Keratinocyte (primary cell): ENCODE measurements around the gene IRX2. TPM values are rescaled to one million over a fixed set of nuclear protein-coding genes. Genes with fewer than 3 reads are reported as not detected.

Experiments used
- DNase-seq: peaks from one replicate; pipeline ENCODE4 v3.0.0-alpha.2; 2011; ENCODE audit warnings: low read depth, missing footprints, low spot score
- FAIRE-seq: peaks from 2 replicates; lab custom pipeline; 2011; peaks lifted over from hg19 to GRCh38; lab: Jason Lieb, UNC
- H2AFZ ChIP-seq: 2 replicates; pipeline ENCODE4 v1.6.0; 2012; ENCODE audit warnings: low read length, control low read depth, inconsistent platforms; ENCODE audit not compliant: control insufficient read depth
- H3K27ac ChIP-seq: 2 replicates; pipeline ENCODE4 v1.5.1; 2011; ENCODE audit warnings: low read length; ENCODE audit not compliant: control insufficient read depth, insufficient read depth
- H3K27me3 ChIP-seq: 3 replicates; pipeline ENCODE4 v1.6.0; 2011; ENCODE audit warnings: low read length; ENCODE audit not compliant: control insufficient read depth, insufficient read depth; ENCODE audit errors: extremely low read depth
- H3K36me3 ChIP-seq, 2 experiments: 2 replicates in 1 of 2; 3 replicates in 1 of 2; pipeline ENCODE4 v1.5.1; 2011; ENCODE audit warnings: low read length in 2 of 2, mild to moderate bottlenecking in 1 of 2; ENCODE audit not compliant: control insufficient read depth in 2 of 2, insufficient read depth in 2 of 2; ENCODE audit errors: extremely low read depth in 1 of 2
- H3K4me1 ChIP-seq: 3 replicates; pipeline ENCODE4 v1.5.1; 2011; ENCODE audit warnings: low read length; ENCODE audit not compliant: control insufficient read depth, insufficient read depth; ENCODE audit errors: extremely low read depth
- H3K4me2 ChIP-seq: 3 replicates; pipeline ENCODE4 v1.6.0; 2011; ENCODE audit warnings: low read depth, low read length; ENCODE audit not compliant: control insufficient read depth, insufficient read depth; ENCODE audit errors: extremely low read depth
- H3K4me3 ChIP-seq, 3 experiments: fragments of 200-600 bp in 1 of 3; sonication (generic) in 1 of 3; 2 replicates in 2 of 3; 3 replicates in 1 of 3; pipeline ENCODE4 v1.5.1; 2011 to 2016; ENCODE audit warnings: low read length in 3 of 3, mild to moderate bottlenecking in 3 of 3, control low read depth in 2 of 3, inconsistent platforms in 1 of 3, low read depth in 1 of 3, mixed read lengths in 1 of 3, mixed run types in 1 of 3, moderate library complexity in 1 of 3; ENCODE audit not compliant: control insufficient read depth in 2 of 3, insufficient read depth in 2 of 3; ENCODE audit errors: extremely low read depth in 1 of 3
- H3K79me2 ChIP-seq: 2 replicates; pipeline ENCODE4 v1.6.0; 2012; ENCODE audit warnings: low read length; ENCODE audit not compliant: control insufficient read depth, insufficient read depth
- H3K9ac ChIP-seq: 3 replicates; pipeline ENCODE4 v1.6.0; 2011; ENCODE audit warnings: low read length; ENCODE audit not compliant: control insufficient read depth, insufficient read depth; ENCODE audit errors: extremely low read depth
- H3K9me1 ChIP-seq: 3 replicates; pipeline ENCODE4 v1.6.0; 2011; ENCODE audit warnings: low read length; ENCODE audit not compliant: control insufficient read depth, insufficient read depth; ENCODE audit errors: extremely low read depth
- H3K9me3 ChIP-seq: 2 replicates; pipeline ENCODE4 v1.5.1; 2012; ENCODE audit warnings: low read depth, low read length; ENCODE audit not compliant: control insufficient read depth
- H4K20me1 ChIP-seq: 3 replicates; pipeline ENCODE4 v1.6.0; 2011; ENCODE audit warnings: low read length; ENCODE audit not compliant: control insufficient read depth, insufficient read depth; ENCODE audit errors: extremely low read depth
- CTCF ChIP-seq, 3 experiments: IDR thresholded peaks in 1 of 3; conservative IDR thresholded peaks in 1 of 3; optimal IDR thresholded peaks in 1 of 3; 2 replicates in 2 of 3; 3 replicates in 1 of 3; pipeline versions ENCODE3 to v1.5.1; 2011; ENCODE audit warnings: low read length in 3 of 3, mild to moderate bottlenecking in 3 of 3, moderate library complexity in 2 of 3, control low read depth in 1 of 3, inconsistent platforms in 1 of 3; ENCODE audit not compliant: insufficient read depth in 2 of 3; ENCODE audit errors: extremely low read depth in 1 of 3
- EZH2 ChIP-seq: IDR thresholded peaks from one replicate; pipeline ENCODE4 v1.6.1; 2012; ENCODE audit warnings: inconsistent platforms, mild to moderate bottlenecking, low read length, moderate library complexity
- dilution Hi-C: fragments of 300-500 bp; cut with MboI; formaldehyde crosslinking; loops from one replicate; pipeline ENCODE4 v1.7.0; 2020; ENCODE audit warnings: low sequenced_read_pairs; ENCODE audit not compliant: extremely low pct_ligation_motif_present
- polyA plus RNA-seq, 5 experiments: library from polyadenylated mRNA; depleted of rRNA in 3 of 5; stranded (reverse) in 3 of 5; stranded (forward) in 1 of 5; unstranded in 1 of 5; fragments of >200 nt; gene quantifications; 1 replicate in 1 of 5; 2 replicates in 3 of 5; 3 replicates in 1 of 5; pipeline versions ENCODE4 v1.2.1 to v1.2.3, GENCODE V29; 2011 to 2012; ENCODE audit warnings: missing spikeins in 2 of 5, low read depth in 1 of 5, low replicate concordance in 1 of 5

The IRX2 gene
- polyA plus RNA-seq, 1 donor (not counting 4 experiments of a cell fraction or from before 2014, with no cell fraction given) = 27.1 TPM

DNA sequence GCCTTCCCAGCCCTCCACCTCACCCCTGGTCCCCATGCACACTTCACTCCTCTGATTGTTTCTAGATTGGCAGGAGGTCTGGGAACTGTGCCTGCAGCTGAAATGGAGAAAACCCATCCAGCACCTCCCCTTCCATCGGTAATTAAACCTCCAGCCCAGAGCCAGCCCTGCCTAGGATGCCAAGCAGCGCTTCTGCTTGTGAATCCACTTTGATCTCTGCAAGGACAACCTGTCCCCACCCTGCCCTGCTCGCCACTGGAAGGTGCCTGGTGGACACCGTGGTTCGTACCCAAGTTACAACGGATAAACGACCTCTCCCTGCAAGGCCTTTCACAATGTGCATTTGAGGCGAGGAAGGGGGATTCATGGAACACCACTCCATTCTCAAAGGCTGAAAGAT is 50.6 kb downstream of the IRX2 start:
- no peak overlapping the region for H3K4me2 ChIP-seq
- H3K9me3 ChIP-seq = no peaks in the 10 kb centered on the region
- no peaks in the 10 kb centered on the region for H4K20me1 ChIP-seq
- H2AFZ ChIP-seq = no peak overlapping the region
- peaks cover 4% of the 10 kb centered on the region for H3K27me3 ChIP-seq
- H3K36me3 ChIP-seq = no peaks in the 10 kb centered on the region
- no peak overlapping the region for H3K27ac ChIP-seq
- dilution Hi-C loops = no loop called here
- TF ChIP-seq EZH2 = no peak
- TF ChIP-seq CTCF (optimal IDR thresholded peaks at IDR 0.05 in 1 of 3, IDR thresholded peaks at IDR 0.05 in 1 of 3, conservative IDR thresholded peaks at IDR 0.05 in 1 of 3; ENCODE audit: extremely low read depth in 1 of 3, insufficient read depth in 2 of 3, low read length in 3 of 3) = no peak
- no peak overlapping the region for H3K9ac ChIP-seq
- no peak for FAIRE-seq
- no peak for DNase-seq
- H3K4me1 ChIP-seq = no peaks in the 10 kb centered on the region
- no peaks in the 10 kb centered on the region for H3K79me2 ChIP-seq
- no peaks in the 10 kb centered on the region for H3K9me1 ChIP-seq
- no peak overlapping the region for H3K4me3 ChIP-seq

- no peak overlapping the region for H3K27ac ChIP-seq
- peaks cover 4% of the 10 kb centered on the region for H3K27me3 ChIP-seq
- DNase-seq (no peak), FAIRE-seq (no peak)
- TF ChIP-seq CTCF (optimal IDR thresholded peaks at IDR 0.05 in 1 of 3, IDR thresholded peaks at IDR 0.05 in 1 of 3, conservative IDR thresholded peaks at IDR 0.05 in 1 of 3; ENCODE audit: extremely low read depth in 1 of 3, insufficient read depth in 2 of 3, low read length in 3 of 3) (no peak), EZH2 (no peak)
- H3K9me1 ChIP-seq = no peaks in the 10 kb centered on the region
- no peak overlapping the region for H3K9ac ChIP-seq
- no peaks in the 10 kb centered on the region for H4K20me1 ChIP-seq
- H3K4me1 ChIP-seq = peaks cover 6% of the 10 kb centered on the region
- H3K79me2 ChIP-seq = no peaks in the 10 kb centered on the region
- no peaks in the 10 kb centered on the region for H3K36me3 ChIP-seq
- dilution Hi-C loops = no loop called here
- no peak overlapping the region for H3K4me3 ChIP-seq
- H3K9me3 ChIP-seq = no peaks in the 10 kb centered on the region
- H2AFZ ChIP-seq = no peak overlapping the region
- H3K4me2 ChIP-seq = no peak overlapping the region
Measured at GRCh38 chr5:2699686-2700085, 51.8 kb downstream of the IRX2 start.
